ENCODE results near the gene CPLANE2.

GRCh38 chr1:16210581-16210980 is 26.4 kb downstream of the CPLANE2 start:
- no peak for TF ChIP-seq PRDM1 (tag by site-specific recombination; IDR thresholded peaks at IDR 0.05)
- no peak for TF ChIP-seq REST (tag by site-specific recombination; IDR thresholded peaks at IDR 0.05)
- no peak for TF ChIP-seq ZBTB20 (tag by site-specific recombination; IDR thresholded peaks at IDR 0.05)
- no peak for TF ChIP-seq ZNF585B (tag by site-specific recombination; IDR thresholded peaks at IDR 0.05)
- no peak for TF ChIP-seq ZNF558 (tag by site-specific recombination; IDR thresholded peaks at IDR 0.05)
